GM18867 (cell line): ENCODE data around the gene ZNF740.

Experiments
- ATAC-seq: cut with Tn5 transposase; IDR thresholded peaks from one replicate; pipeline ENCODE4 v1.9.1; 2021; ENCODE audit warnings: mild to moderate bottlenecking, moderate library complexity; ENCODE audit not compliant: unreplicated experiment

ZNF740 gene

GRCh38 chr12:53211476-53212381 lies 31.2 kb downstream of the ZNF740 start:
- no peak for ATAC-seq

DNA sequence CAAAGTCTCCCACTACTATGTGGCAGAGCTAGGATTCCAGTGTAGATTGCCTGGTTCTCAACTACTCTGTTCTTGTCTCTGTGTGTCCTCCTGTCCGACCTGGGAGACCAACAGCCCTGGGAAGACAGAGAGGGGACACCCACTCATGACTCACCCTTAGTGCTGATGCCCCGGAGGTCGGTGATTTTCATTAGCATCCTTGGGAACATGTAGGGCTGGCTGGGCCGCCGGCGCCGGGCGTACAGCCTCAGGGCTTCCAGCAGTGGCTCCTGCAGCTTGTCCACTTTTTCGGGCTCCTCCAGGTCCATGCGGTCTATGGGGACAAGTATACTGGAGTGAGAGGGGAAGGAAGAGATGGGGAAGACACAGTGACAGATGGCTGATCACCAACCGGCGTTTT lies 32.4 kb downstream of the ZNF740 start:
- ATAC-seq: no peak

DNA sequence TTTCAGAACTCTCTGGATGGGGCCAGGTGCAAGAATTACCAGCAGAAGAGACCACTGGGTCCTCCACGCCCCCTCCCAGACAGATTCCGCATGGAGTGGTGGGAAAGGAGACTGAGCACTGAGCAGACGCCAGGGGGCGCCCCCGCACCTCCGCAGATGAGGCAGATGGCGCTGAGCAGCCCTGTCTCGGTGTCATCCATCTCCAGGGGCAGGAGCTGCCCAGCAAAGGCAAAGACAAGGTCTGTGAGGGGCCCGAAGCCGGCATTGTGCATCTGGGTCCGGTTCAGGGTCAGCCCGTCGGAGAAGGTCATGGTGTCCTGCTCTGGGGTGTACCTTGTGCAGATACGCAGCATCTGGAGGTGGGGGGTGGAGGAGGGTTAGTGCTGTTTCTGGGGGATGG lies 32.8 kb downstream of the ZNF740 start:
- ATAC-seq: no peak

GRCh38 chr12:53214221-53214620 lies 33.7 kb downstream of the ZNF740 start:
- ATAC-seq: no peak

DNA sequence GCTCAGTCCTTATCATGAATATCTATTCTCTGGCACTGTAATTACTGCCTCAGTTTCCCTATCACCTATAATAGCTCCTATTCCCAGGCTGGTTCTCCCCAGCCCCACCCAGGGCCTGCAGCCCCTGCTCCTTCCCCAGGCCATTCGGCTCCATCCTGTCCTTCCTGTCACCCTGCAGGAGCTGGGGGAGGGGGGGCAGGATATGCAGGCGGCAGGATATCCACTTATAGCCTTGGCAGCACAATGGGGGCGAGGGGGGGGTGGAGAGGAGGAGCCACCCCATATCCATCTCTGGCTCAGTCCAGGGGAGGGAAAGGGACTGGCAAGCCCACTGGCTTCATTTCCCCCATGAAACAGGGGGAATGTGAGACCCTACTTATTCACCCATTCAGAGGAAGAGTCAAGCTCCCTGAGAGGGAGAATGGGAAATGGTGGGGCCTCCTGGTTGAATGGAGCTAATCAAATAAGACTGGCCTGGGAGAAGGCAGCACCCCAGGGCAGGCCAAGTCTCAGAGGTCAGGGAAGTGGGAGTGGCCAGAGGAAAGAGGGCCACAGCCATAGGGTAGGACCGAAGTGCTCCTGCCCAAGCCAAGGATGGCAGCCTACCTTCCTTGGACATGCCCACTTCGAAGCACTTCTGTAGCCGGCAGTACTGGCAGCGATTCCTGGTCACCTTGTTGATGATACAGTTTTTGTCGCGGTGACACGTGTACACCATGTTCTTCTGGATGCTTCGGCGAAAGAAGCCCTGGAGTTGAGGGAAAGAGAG lies 34.3 kb downstream of the ZNF740 start:
- ATAC-seq: no peak

DNA sequence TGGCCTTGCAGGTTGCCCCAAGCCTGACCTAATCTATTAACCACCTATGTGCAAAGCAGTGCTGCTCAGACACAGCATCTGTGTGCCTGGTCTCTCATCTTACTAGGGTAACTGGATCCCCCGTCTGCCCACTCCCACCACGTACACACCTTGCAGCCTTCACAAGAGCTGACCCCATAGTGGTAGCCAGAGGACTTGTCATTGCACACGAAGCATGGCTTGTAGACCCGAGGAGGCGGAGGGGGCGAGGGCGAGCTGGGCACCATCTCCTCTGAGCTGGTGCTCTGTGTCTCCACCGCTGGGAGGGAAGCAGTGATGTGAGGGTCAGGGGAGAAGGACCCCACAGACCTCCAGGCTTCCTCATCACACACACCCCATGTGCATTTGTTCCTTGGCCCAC lies 35.0 kb downstream of the ZNF740 start:
- ATAC-seq: no peak

DNA sequence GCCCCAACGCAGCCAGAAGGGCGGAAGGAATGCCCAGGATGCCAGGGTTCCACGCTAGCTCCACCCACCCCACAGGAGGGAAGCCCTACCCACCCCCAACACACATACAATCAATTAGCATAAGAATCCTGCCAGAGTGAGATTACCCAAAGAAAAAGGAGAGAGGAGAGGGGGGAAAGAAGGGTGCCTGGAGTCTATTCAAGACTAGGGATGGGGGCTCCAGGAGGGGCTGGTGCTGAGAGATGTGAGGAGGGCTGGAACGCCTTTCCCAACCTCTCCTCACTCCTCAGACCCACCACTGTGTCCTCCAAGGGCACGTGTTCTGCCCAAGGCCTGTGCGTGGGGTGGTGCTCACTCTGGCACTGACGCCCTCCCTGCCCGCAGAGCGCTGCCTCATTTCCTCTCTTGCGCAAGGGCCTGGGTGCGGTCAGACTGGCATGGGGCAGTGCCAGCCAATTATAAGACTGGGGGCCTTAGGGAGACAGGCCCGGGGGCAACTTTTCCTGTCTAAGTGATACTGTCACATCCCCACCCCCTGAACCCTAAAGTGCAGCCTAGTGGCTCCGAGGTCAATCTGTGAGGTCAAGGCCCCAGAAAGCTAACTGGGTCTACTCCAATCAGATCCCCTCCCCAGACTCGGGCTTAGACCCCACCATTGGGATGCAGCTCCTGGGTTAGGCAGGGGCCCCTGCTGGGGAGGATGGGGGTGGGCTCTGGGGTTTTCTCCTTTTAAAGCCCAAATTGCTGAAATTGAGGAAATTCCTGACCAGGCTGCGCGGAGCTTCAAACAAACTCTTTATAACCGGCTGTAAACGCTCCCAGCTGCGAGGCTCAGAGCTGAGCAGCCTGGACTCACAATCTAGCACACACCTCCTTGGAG lies 36.8 kb downstream of the ZNF740 start:
- no peak for ATAC-seq

DNA sequence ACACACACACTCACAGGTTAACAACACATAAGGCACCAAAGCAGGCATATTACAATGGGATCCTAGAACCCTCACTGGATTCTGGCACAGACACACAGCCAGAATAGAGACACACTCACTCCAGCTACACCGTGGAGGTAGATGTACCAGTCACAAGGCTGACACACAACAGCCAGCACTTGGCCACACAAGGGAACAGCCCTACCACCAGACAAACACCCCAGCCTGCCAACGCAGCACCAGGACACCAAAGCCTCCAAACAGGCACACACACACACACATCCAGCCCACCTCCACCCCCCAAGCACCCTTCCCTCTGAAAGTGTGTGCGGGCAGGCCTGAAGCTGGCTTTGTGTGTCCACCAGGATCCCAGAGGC lies 37.4 kb downstream of the ZNF740 start:
- no peak for ATAC-seq

DNA sequence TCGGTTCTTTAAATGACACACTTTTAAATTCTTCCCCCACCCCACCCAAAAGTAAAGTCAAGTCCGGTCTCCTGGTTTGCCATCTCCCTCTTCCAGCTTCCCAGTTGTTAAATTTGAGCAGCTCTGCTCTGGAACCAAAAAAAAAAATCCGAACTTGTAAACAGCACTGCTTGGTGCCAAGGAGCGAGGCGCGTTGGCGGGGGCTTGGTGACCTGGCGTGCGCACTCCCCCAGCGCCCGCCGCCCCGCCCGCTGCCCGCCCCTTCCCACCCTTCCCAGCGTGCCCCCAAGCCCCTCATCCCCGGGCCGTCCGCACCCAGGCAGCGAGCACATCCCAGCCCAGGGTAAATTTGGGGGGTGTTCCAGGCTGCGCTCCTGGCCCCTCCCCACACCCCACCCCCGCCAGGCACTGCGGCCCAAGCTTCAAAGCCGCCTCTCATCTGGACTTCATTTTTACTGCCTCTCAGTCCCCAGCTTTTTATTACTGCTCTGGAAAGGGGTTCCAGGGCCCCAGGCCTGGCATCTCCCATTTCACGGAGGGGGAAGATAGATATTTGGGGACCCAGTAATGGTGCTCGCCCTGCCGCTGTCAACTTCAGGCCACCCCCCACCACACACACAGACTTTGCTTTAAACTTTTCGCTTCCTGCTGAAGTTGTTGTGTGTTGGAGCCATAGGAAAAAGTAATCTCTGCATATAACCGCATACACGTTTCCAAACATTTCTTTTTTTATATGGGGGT lies 38.2 kb downstream of the ZNF740 start:
- no peak for ATAC-seq

DNA sequence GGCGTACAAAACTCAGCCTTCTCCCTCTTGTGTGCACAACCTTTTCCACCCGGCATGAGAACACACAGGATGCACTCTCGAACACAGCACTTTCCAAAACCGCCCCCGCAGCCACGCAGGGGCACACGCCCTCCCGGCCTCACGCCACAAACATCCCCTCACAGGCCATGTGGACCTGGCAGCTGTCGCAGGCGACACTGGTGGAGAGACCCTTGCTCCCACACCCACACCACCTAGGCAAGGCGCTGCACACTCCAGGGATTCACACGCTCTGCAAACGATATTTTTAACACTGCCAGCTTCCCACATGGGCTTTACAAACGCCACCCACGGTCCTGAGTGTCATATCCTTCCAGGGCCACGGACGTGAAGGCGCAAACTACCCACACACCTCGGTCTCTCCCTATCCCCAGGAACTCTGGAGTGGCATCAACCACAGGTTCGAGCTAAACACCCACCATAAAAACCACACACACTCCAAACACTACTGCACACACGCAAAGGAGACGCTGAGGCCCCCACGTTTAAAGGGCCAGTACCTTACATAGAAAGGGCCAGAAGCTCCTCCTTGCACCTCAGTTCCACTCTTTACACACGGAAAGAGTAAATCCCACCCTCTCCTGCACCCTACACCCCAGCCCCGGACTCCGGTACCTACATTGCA lies 38.9 kb downstream of the ZNF740 start:
- ATAC-seq: peak; percentile 11

- peak; percentile 34 for ATAC-seq
Measured at GRCh38 chr12:53219956-53220693, 39.6 kb downstream of the ZNF740 start.

- ATAC-seq: peak; percentile 56
Measured at GRCh38 chr12:53220694-53221202, 40.2 kb downstream of the ZNF740 start.

- peak; percentile 30 for ATAC-seq
Measured at GRCh38 chr12:53221203-53222080, 40.9 kb downstream of the ZNF740 start.

DNA sequence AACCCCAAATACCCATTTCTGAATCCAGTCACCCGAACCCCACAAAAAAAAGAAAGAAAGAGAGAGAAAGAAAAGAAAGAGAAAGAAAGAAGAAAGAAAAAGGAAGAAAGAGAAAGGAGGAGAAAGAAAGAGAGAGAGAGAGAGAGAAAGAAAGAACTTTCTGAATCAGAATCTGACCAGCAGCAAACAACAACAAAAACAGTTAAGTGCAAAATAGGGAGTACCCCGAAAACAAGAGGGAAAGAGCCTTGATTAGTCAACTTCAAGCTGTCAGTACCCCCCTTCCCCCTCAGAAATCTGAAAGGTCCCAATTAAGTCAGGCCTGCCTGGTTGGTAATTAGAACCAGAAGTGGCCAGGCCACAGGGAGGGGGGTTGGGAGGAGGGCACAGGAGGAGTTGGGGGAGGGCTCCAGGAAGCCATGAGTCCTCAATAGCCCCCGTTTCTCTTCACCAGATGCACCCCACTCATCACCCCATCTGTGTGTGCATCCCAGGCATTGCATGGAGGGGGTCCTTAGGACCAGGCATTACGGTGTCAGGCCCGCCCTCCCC lies 41.7 kb downstream of the ZNF740 start:
- ATAC-seq: no peak

DNA sequence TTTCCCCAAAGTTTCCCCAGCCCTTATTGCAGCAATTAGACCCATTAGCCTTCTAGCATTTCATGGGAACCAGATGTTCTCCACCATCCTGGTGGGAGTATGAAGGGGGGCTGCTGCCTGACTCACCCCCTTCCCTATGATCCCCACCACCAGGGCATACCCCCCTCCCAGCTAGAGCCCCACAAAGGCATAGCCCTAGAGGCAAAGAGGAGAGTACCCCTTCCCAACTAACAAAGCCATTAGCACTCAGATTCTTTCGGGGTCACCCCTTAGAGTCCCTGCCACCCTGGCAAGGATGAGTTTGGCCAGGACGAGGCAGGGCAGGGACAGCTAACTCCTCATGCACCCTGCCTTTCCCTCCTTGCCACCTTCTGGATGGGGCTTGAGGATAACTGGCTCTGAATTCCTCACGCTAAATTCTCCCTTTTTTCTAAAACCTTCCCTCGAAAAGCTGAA lies 42.3 kb downstream of the ZNF740 start:
- ATAC-seq: no peak

GRCh38 chr12:53223389-53224060 lies 43.0 kb downstream of the ZNF740 start:
- ATAC-seq: no peak
